CD4-positive, alpha-beta T cell (primary cell): ENCODE measurements around the gene LRP8. TPM values are rescaled to one million over a fixed set of nuclear protein-coding genes. Genes with fewer than 3 reads are reported as not detected.

Experiments
- ATAC-seq: fragments of 200-7000 bp; cut with Tn5 transposase; one replicate; pipeline ENCODE4 v1.10.0; 2022; ENCODE audit warnings: mild to moderate bottlenecking; ENCODE audit not compliant: poor library complexity
- CTCF ChIA-PET: fragments of 350-600 bp; sonication (Branson Sonifier 250); formaldehyde crosslinking; loops from one replicate; lab custom pipeline; 2021; ENCODE audit warnings: antibody characterized with exemption, inconsistent platforms; lab: Charles Lee
- POLR2A ChIA-PET: fragments of 350-600 bp; sonication (Branson Sonifier 250); formaldehyde crosslinking; loops from one replicate; lab custom pipeline; 2021; ENCODE audit warnings: antibody characterized with exemption, inconsistent platforms; lab: Charles Lee
- DNase-seq, 14 experiments: peaks; one replicate each; pipeline ENCODE4 v3.0.0-alpha.2; 2013 to 2020; ENCODE audit warnings: mixed read lengths in 2 of 14
- H3K27ac ChIP-seq, 2 donors: one replicate each; pipeline versions ENCODE4 v1.5.1 to v1.7.0; 2013; ENCODE audit warnings: low read length in 2 of 2, low read depth in 1 of 2, mild to moderate bottlenecking in 1 of 2
- H3K27me3 ChIP-seq, 2 experiments: 1 replicate in 1 of 2; 2 replicates in 1 of 2; pipeline versions ENCODE4 v1.6.1 to v1.7.0; 2013; ENCODE audit warnings: low read length in 2 of 2, control low read depth in 1 of 2, mild to moderate bottlenecking in 1 of 2, moderate library complexity in 1 of 2; ENCODE audit not compliant: insufficient read depth in 2 of 2, control insufficient read depth in 1 of 2
- H3K36me3 ChIP-seq: one replicate; pipeline ENCODE4 v1.6.1; 2013; ENCODE audit warnings: low read length, control low read depth; ENCODE audit not compliant: insufficient read depth
- H3K4me1 ChIP-seq: one replicate; pipeline ENCODE4 v1.6.1; 2013; ENCODE audit warnings: low read length, control low read depth; ENCODE audit not compliant: insufficient read depth
- H3K4me3 ChIP-seq: one replicate; pipeline ENCODE4 v1.5.1; 2013; ENCODE audit warnings: mild to moderate bottlenecking, low read length, moderate library complexity
- H3K9me3 ChIP-seq, 2 experiments: 1 replicate in 1 of 2; 2 replicates in 1 of 2; pipeline versions ENCODE4 v1.6.1 to v1.7.0; 2013; ENCODE audit warnings: low read length in 2 of 2, mild to moderate bottlenecking in 2 of 2, control low read depth in 1 of 2, moderate library complexity in 1 of 2; ENCODE audit not compliant: control insufficient read depth in 1 of 2, insufficient read depth in 1 of 2
- H3K27ac Mint-ChIP-seq: one replicate; pipeline ENCODE4 v1.8.0; 2020; ENCODE audit warnings: mixed read lengths
- H3K27me3 Mint-ChIP-seq: one replicate; pipeline ENCODE4 v1.8.0; 2021; ENCODE audit warnings: mixed read lengths
- H3K36me3 Mint-ChIP-seq: one replicate; pipeline ENCODE4 v1.8.0; 2021; ENCODE audit warnings: low read depth, mixed read lengths
- H3K4me1 Mint-ChIP-seq: one replicate; pipeline ENCODE4 v1.8.0; 2021; ENCODE audit warnings: low read depth, mixed read lengths
- H3K4me3 Mint-ChIP-seq: one replicate; pipeline ENCODE4 v1.8.0; 2020; ENCODE audit warnings: mild to moderate bottlenecking, mixed read lengths
- H3K9me3 Mint-ChIP-seq: one replicate; pipeline ENCODE4 v1.8.0; 2020; ENCODE audit warnings: mixed read lengths
- CTCF ChIP-seq: fragments of 200-600 bp; IDR thresholded peaks from one replicate; pipeline ENCODE4 v1.8.0; 2022; ENCODE audit warnings: antibody characterized with exemption, mild to moderate bottlenecking
- intact Hi-C, 2 experiments: fragments of 100-400 bp; cut with DNase I in 1 of 2; cut with micrococcal nuclease in 1 of 2; formaldehyde crosslinking; loops; one replicate each; pipeline versions ENCODE4 v1.15.1 to v1.9.0; 2023 to 2025; cut with DNase I, micrococcal nuclease
- total RNA-seq, 174 experiments: library from RNA in 2 of 174; stranded (reverse) in 2 of 174; gene quantifications; one replicate each; pipeline ENCODE4 v1.2.3 and lab custom pipeline; 2021 to 2026

The LRP8 gene
- total RNA-seq, 2 experiments from 2014 or later: 8.1 to 11.5 TPM

GRCh38 chr1:53276153-53276901 is 51.5 kb downstream of the LRP8 start:
- Histone ChIP-seq H3K4me1 (no peaks in the 10 kb centered on the region), H3K27ac (no peak overlapping the region), H3K4me3 (no peak overlapping the region), H3K9me3 (no peaks in the 10 kb centered on the region), H3K36me3 (peaks cover 3% of the 10 kb centered on the region), H3K27me3 (no peaks in the 10 kb centered on the region)
- TF ChIP-seq CTCF: no peak
- no peak overlapping the region for H3K27ac Mint-ChIP-seq
- ATAC-seq: no peak
- intact Hi-C loops: loop anchor here (5.0 kb wide), 3 partner anchors 196 to 476 kb away; no protein-coding TSS in a partner anchor
- POLR2A ChIA-PET: no interaction called here
- H3K36me3 Mint-ChIP-seq: peaks cover 3% of the 10 kb centered on the region
- H3K9me3 Mint-ChIP-seq: no peaks in the 10 kb centered on the region
- DNase-seq: no peak
- H3K4me1 Mint-ChIP-seq: no peaks in the 10 kb centered on the region
- CTCF ChIA-PET: no interaction called here
- H3K27me3 Mint-ChIP-seq: no peaks in the 10 kb centered on the region
- H3K4me3 Mint-ChIP-seq: no peak overlapping the region

GRCh38 chr1:53275566-53275965 is 52.3 kb downstream of the LRP8 start:
- intact Hi-C loops: loop anchor here (5.0 kb wide), 3 partner anchors 197 to 477 kb away; no protein-coding TSS in a partner anchor
- DNase-seq: no peak
- no peak for ATAC-seq
- Mint-ChIP-seq H3K4me3 (no peak overlapping the region), H3K36me3 (peaks cover 3% of the 10 kb centered on the region), H3K27ac (no peak overlapping the region), H3K27me3 (no peaks in the 10 kb centered on the region), H3K4me1 (no peaks in the 10 kb centered on the region), H3K9me3 (no peaks in the 10 kb centered on the region)
- Histone ChIP-seq H3K27ac (no peak overlapping the region), H3K27me3 (no peaks in the 10 kb centered on the region), H3K4me1 (no peaks in the 10 kb centered on the region), H3K36me3 (peaks cover 3% of the 10 kb centered on the region), H3K4me3 (no peak overlapping the region), H3K9me3 (no peaks in the 10 kb centered on the region)
- CTCF ChIA-PET: interaction anchor here (1.9 kb wide), 1 partner anchor 118 kb away, joined by 7 read pairs; no protein-coding TSS in a partner anchor
- POLR2A ChIA-PET: no interaction called here
- TF ChIP-seq CTCF: no peak

- no peaks in the 10 kb centered on the region for H3K9me3 ChIP-seq
- no peak overlapping the region for H3K4me3 ChIP-seq
- peaks cover 3% of the 10 kb centered on the region for H3K36me3 ChIP-seq
- DNase-seq (no peak), ATAC-seq (no peak)
- Mint-ChIP-seq H3K4me3 (no peak overlapping the region), H3K4me1 (no peaks in the 10 kb centered on the region), H3K36me3 (peaks cover 3% of the 10 kb centered on the region), H3K27me3 (no peaks in the 10 kb centered on the region), H3K9me3 (no peaks in the 10 kb centered on the region), H3K27ac (no peak overlapping the region)
- ChIA-PET POLR2A (no interaction called here), CTCF (interaction anchor here (1.9 kb wide), 1 partner anchor 119 kb away, joined by 7 read pairs; no protein-coding TSS in a partner anchor)
- H3K27me3 ChIP-seq: no peaks in the 10 kb centered on the region
- H3K27ac ChIP-seq: no peak overlapping the region
- TF ChIP-seq CTCF: no peak
- no peaks in the 10 kb centered on the region for H3K4me1 ChIP-seq
- intact Hi-C loops: loop anchor here (5.0 kb wide), 3 partner anchors 198 to 478 kb away; no protein-coding TSS in a partner anchor
These were observed 53.2 kb downstream of the LRP8 start for GRCh38 chr1:53274541-53275185.
